Activated T-cell treated with anti-CD3 and anti-CD28 coated beads for 48 hours (primary cell): ENCODE data around the gene EP400.

Source experiments
- DNase-seq: peaks from one replicate; pipeline ENCODE4 v3.0.0-alpha.2; 2020; ENCODE audit warnings: low read depth

The EP400 gene

GRCh38 chr12:131987552-131987951 lies 37.8 kb downstream of the EP400 start:
- no peak for DNase-seq

GRCh38 chr12:131988054-131988796 lies 38.5 kb downstream of the EP400 start:
- no peak for DNase-seq

- no peak for DNase-seq
These were observed 39.3 kb downstream of the EP400 start for GRCh38 chr12:131989021-131989420.

GRCh38 chr12:131990066-131990979 lies 40.6 kb downstream of the EP400 start:
- no peak for DNase-seq

GRCh38 chr12:131990980-131991305 lies 41.2 kb downstream of the EP400 start:
- DNase-seq, result no peak

- DNase-seq, result no peak
These were observed 42.2 kb downstream of the EP400 start for GRCh38 chr12:131991816-131992430.

- DNase-seq, result no peak
These were observed 44.8 kb downstream of the EP400 start for GRCh38 chr12:131994589-131994988.

- DNase-seq, result no peak
These were observed 50.6 kb downstream of the EP400 start for GRCh38 chr12:132000286-132000872.

- DNase-seq, result no peak
These were observed 54.1 kb downstream of the EP400 start for GRCh38 chr12:132003846-132004245.

- DNase-seq, result no peak
These were observed 55.2 kb downstream of the EP400 start for GRCh38 chr12:132004946-132005345.

- no peak for DNase-seq
These were observed 56.4 kb downstream of the EP400 start for GRCh38 chr12:132006056-132006680.

GRCh38 chr12:132007041-132007440 lies 57.3 kb downstream of the EP400 start:
- DNase-seq, result no peak

GRCh38 chr12:132009336-132009859 lies 59.7 kb downstream of the EP400 start:
- no peak for DNase-seq

- no peak for DNase-seq
These were observed 63.3 kb downstream of the EP400 start for GRCh38 chr12:132012919-132013568.

GRCh38 chr12:132014092-132014914 lies 64.6 kb downstream of the EP400 start:
- no peak for DNase-seq

GRCh38 chr12:132014915-132015280 lies 65.2 kb downstream of the EP400 start:
- DNase-seq, result no peak

- DNase-seq, result no peak
These were observed 66.1 kb downstream of the EP400 start for GRCh38 chr12:132015686-132016430.

GRCh38 chr12:132018193-132018916 lies 68.6 kb downstream of the EP400 start:
- DNase-seq, result no peak

GRCh38 chr12:132019891-132020290 lies 70.1 kb downstream of the EP400 start:
- no peak for DNase-seq
